Mucosa of stomach (tissue), 1 donor: ENCODE data around the gene UQCRC1.

Source experiments
- H3K27me3 ChIP-seq: one replicate; pipeline ENCODE4 v1.7.0; 2013; ENCODE audit warnings: mild to moderate bottlenecking, low read length; ENCODE audit not compliant: control insufficient read depth, insufficient read depth
- H3K36me3 ChIP-seq: one replicate; pipeline ENCODE4 v1.7.0; 2013; ENCODE audit warnings: low read length; ENCODE audit not compliant: control insufficient read depth, insufficient read depth
- H3K4me1 ChIP-seq: one replicate; pipeline ENCODE4 v1.7.0; 2013; ENCODE audit warnings: mild to moderate bottlenecking, low read length; ENCODE audit not compliant: control insufficient read depth, insufficient read depth
- H3K4me3 ChIP-seq: one replicate; pipeline ENCODE4 v1.7.0; 2013; ENCODE audit warnings: low read length
- H3K9ac ChIP-seq: one replicate; pipeline ENCODE4 v1.7.0; 2013; ENCODE audit warnings: mild to moderate bottlenecking, low read length, moderate library complexity
- H3K9me3 ChIP-seq: one replicate; pipeline ENCODE4 v1.7.0; 2013; ENCODE audit warnings: mild to moderate bottlenecking, low read length, moderate library complexity; ENCODE audit not compliant: control insufficient read depth
- donor health status: Pancreatic carcinoma.

Gene UQCRC1

GRCh38 chr3:48644898-48645760 is 35.7 kb upstream of the UQCRC1 start:
- no peaks in the 10 kb centered on the region for H3K36me3 ChIP-seq
- no peaks in the 10 kb centered on the region for H3K4me1 ChIP-seq
- no peaks in the 10 kb centered on the region for H3K9me3 ChIP-seq
- H3K27me3 ChIP-seq = no peaks in the 10 kb centered on the region
- no peak overlapping the region for H3K9ac ChIP-seq
- H3K4me3 ChIP-seq = no peak overlapping the region

GRCh38 chr3:48642605-48643004 is 33.2 kb upstream of the UQCRC1 start:
- H3K36me3 ChIP-seq = no peaks in the 10 kb centered on the region
- no peaks in the 10 kb centered on the region for H3K27me3 ChIP-seq
- no peaks in the 10 kb centered on the region for H3K9me3 ChIP-seq
- H3K4me3 ChIP-seq = no peak overlapping the region
- H3K9ac ChIP-seq = no peak overlapping the region
- no peaks in the 10 kb centered on the region for H3K4me1 ChIP-seq

- Histone ChIP-seq H3K36me3 (no peaks in the 10 kb centered on the region), H3K27me3 (no peaks in the 10 kb centered on the region), H3K4me1 (peaks cover 2% of the 10 kb centered on the region), H3K9ac (no peak overlapping the region), H3K4me3 (no peak overlapping the region), H3K9me3 (no peaks in the 10 kb centered on the region)
These were observed 31.9 kb upstream of the UQCRC1 start for GRCh38 chr3:48641396-48641795.

GRCh38 chr3:48639944-48640606 is 30.6 kb upstream of the UQCRC1 start:
- H3K4me3 ChIP-seq = no peak overlapping the region
- H3K27me3 ChIP-seq = no peaks in the 10 kb centered on the region
- H3K9me3 ChIP-seq = no peaks in the 10 kb centered on the region
- H3K36me3 ChIP-seq = no peaks in the 10 kb centered on the region
- peaks cover 10% of the 10 kb centered on the region for H3K4me1 ChIP-seq
- no peak overlapping the region for H3K9ac ChIP-seq

- Histone ChIP-seq H3K9me3 (no peaks in the 10 kb centered on the region), H3K36me3 (no peaks in the 10 kb centered on the region), H3K9ac (no peak overlapping the region), H3K4me1 (peaks cover 18% of the 10 kb centered on the region), H3K27me3 (no peaks in the 10 kb centered on the region), H3K4me3 (no peak overlapping the region)
These were observed 27.9 kb upstream of the UQCRC1 start for GRCh38 chr3:48637305-48637704.

GRCh38 chr3:48636149-48636655 is 26.8 kb upstream of the UQCRC1 start:
- Histone ChIP-seq H3K36me3 (no peaks in the 10 kb centered on the region), H3K9ac (peak overlapping the region; percentile 54), H3K9me3 (no peaks in the 10 kb centered on the region), H3K4me1 (peaks cover 18% of the 10 kb centered on the region), H3K4me3 (peak overlapping the region; percentile 47), H3K27me3 (no peaks in the 10 kb centered on the region)

- no peaks in the 10 kb centered on the region for H3K36me3 ChIP-seq
These were observed 26.0 kb upstream of the UQCRC1 start, which contains the start of gene SLC26A6 for GRCh38 chr3:48635222-48636021. SLC26A6 (minus strand) TSS chr3:48635461; CDS start chr3:48635393, 68 bp downstream.

GRCh38 chr3:48634661-48635221 is 25.3 kb upstream of the UQCRC1 start:
- H3K9ac ChIP-seq = peak overlapping the region; percentile 76
- H3K36me3 ChIP-seq = no peaks in the 10 kb centered on the region
- no peaks in the 10 kb centered on the region for H3K27me3 ChIP-seq

More at GRCh38 chr3:48635222-48636021, 26.0 kb upstream of the UQCRC1 start, which contains the start of gene SLC26A6:
- Histone ChIP-seq H3K4me3 (peak within 1 kb of the TSS; percentile 80), H3K27me3 (no peaks in the 10 kb centered on the region), H3K9ac (peak within 1 kb of the TSS; percentile 76), H3K4me1 (peaks cover 18% of the 10 kb centered on the region), H3K9me3 (no peaks in the 10 kb centered on the region)

GRCh38 chr3:48633743-48634142 is 24.3 kb upstream of the UQCRC1 start:
- H3K9me3 ChIP-seq = no peaks in the 10 kb centered on the region
- H3K4me1 ChIP-seq = peaks cover 18% of the 10 kb centered on the region
- no peaks in the 10 kb centered on the region for H3K36me3 ChIP-seq
- peak overlapping the region; percentile 76 for H3K9ac ChIP-seq
- no peaks in the 10 kb centered on the region for H3K27me3 ChIP-seq
- no peak overlapping the region for H3K4me3 ChIP-seq

More at GRCh38 chr3:48634661-48635221, 25.3 kb upstream of the UQCRC1 start:
- no peaks in the 10 kb centered on the region for H3K9me3 ChIP-seq
- H3K4me3 ChIP-seq = peak overlapping the region; percentile 80
- peaks cover 18% of the 10 kb centered on the region for H3K4me1 ChIP-seq

- no peaks in the 10 kb centered on the region for H3K36me3 ChIP-seq
- H3K27me3 ChIP-seq = no peaks in the 10 kb centered on the region
- no peak overlapping the region for H3K9ac ChIP-seq
These were observed 23.8 kb upstream of the UQCRC1 start for GRCh38 chr3:48633256-48633655.

More at GRCh38 chr3:48633256-48633655, 23.8 kb upstream of the UQCRC1 start:
- H3K4me1 ChIP-seq = peaks cover 18% of the 10 kb centered on the region
- no peaks in the 10 kb centered on the region for H3K9me3 ChIP-seq
- no peak overlapping the region for H3K4me3 ChIP-seq
